Epithelial cell of esophagus (primary cell): Measurements from ENCODE around the gene MISP.

Source experiments
- DNase-seq: peaks from one replicate; pipeline ENCODE4 v3.0.0; 2010; ENCODE audit warnings: low read depth
- H3K4me3 ChIP-seq: 2 replicates; pipeline ENCODE4 v1.5.1; 2011; ENCODE audit warnings: mild to moderate bottlenecking, low read length, control low read depth
- CTCF ChIP-seq: IDR thresholded peaks from 2 replicates; pipeline ENCODE4 v1.5.1; 2011; ENCODE audit warnings: low read depth, mild to moderate bottlenecking, low read length, control low read depth, inconsistent platforms; ENCODE audit not compliant: insufficient read depth; ENCODE audit errors: missing control alignments

The MISP gene

GRCh38 chr19:756821-757688, 6.1 kb downstream of the MISP start:
- no peak for TF ChIP-seq CTCF
- no peak for DNase-seq

GRCh38 chr19:757811-758668, 7.1 kb downstream of the MISP start:
- DNase-seq: no peak
- no peak overlapping the region for H3K4me3 ChIP-seq
- TF ChIP-seq CTCF: no peak

More at GRCh38 chr19:756821-757688, 6.1 kb downstream of the MISP start:
- no peak overlapping the region for H3K4me3 ChIP-seq

GRCh38 chr19:763181-763580, 12.3 kb downstream of the MISP start:
- no peak for DNase-seq
- TF ChIP-seq CTCF: no peak
- H3K4me3 ChIP-seq: no peak overlapping the region

GRCh38 chr19:763869-764268, 13.0 kb downstream of the MISP start:
- DNase-seq: no peak
- no peak overlapping the region for H3K4me3 ChIP-seq
- TF ChIP-seq CTCF: no peak

GRCh38 chr19:764301-764700, 13.4 kb downstream of the MISP start:
- no peak for TF ChIP-seq CTCF
- DNase-seq: no peak
- no peak overlapping the region for H3K4me3 ChIP-seq

- no peak for DNase-seq
- no peak for TF ChIP-seq CTCF
- no peak overlapping the region for H3K4me3 ChIP-seq
These were observed 14.3 kb downstream of the MISP start for GRCh38 chr19:765179-765738.
